ENCODE results near the gene CFAP299.

DNA sequence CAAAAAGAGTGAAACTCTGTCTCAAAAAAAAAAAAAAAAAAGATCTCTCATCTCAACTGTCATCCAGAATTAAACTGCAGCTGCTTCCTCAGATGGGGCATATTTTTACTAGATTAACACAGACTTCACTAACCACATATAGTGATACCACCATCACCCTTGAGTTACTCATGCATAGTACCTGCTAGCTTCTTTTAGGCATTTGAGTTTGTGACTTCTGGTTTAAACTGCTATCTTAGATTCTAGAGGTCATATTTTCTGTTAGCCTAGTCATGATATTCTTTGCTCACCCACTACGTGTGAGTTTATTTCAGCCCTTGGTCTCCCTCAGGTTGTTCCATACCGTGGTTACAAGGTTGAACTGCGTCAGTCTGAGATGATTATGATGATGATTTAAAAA, 540.1 kb downstream of the CFAP299 start:
- TF ChIP-seq POLR2A (IDR thresholded peaks at IDR 0.05), result no peak
- TF ChIP-seq, protein P1, sequence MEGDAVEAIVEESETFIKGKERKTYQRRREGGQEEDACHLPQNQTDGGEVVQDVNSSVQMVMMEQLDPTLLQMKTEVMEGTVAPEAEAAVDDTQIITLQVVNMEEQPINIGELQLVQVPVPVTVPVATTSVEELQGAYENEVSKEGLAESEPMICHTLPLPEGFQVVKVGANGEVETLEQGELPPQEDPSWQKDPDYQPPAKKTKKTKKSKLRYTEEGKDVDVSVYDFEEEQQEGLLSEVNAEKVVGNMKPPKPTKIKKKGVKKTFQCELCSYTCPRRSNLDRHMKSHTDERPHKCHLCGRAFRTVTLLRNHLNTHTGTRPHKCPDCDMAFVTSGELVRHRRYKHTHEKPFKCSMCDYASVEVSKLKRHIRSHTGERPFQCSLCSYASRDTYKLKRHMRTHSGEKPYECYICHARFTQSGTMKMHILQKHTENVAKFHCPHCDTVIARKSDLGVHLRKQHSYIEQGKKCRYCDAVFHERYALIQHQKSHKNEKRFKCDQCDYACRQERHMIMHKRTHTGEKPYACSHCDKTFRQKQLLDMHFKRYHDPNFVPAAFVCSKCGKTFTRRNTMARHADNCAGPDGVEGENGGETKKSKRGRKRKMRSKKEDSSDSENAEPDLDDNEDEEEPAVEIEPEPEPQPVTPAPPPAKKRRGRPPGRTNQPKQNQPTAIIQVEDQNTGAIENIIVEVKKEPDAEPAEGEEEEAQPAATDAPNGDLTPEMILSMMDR (IDR thresholded peaks at IDR 0.05), result no peak

Data from right lobe of liver (tissue), 4 donors.